SHP77 treated with DMSO at 0.1 percent for 48 hours (cell line): ENCODE results near the gene MAPK8IP3.
A peak's percentile ranks its signal among the peaks of the same experiment; 100 is the strongest.
"Not testable (repeated sequence)": the region's sequence is repeated elsewhere in the genome, so short reads cannot be mapped to it uniquely, and the experiment has no call there.

Experiments used
- DNase-seq: peaks from one replicate; lab custom pipeline; 2025; lab: John Stamatoyannopoulos, UW

Gene MAPK8IP3

GRCh38 chr16:1786242-1787055, 80.5 kb downstream of the MAPK8IP3 start:
- DNase-seq, result no peak

- no peak for DNase-seq
Measured at GRCh38 chr16:1787056-1787321, 81.0 kb downstream of the MAPK8IP3 start.

- DNase-seq, result no peak
Measured at GRCh38 chr16:1787322-1788094, 81.5 kb downstream of the MAPK8IP3 start.

- no peak for DNase-seq
Measured at GRCh38 chr16:1788095-1788707, 82.2 kb downstream of the MAPK8IP3 start.

GRCh38 chr16:1788708-1789100, 82.7 kb downstream of the MAPK8IP3 start:
- DNase-seq, result no peak

- DNase-seq, result no peak
Measured at GRCh38 chr16:1789643-1790045, 83.6 kb downstream of the MAPK8IP3 start.

- no peak for DNase-seq
Measured at GRCh38 chr16:1790261-1790610, 84.2 kb downstream of the MAPK8IP3 start.

GRCh38 chr16:1790611-1791255, 84.7 kb downstream of the MAPK8IP3 start:
- DNase-seq, result no peak

GRCh38 chr16:1791256-1791942, 85.4 kb downstream of the MAPK8IP3 start:
- DNase-seq, result no peak

GRCh38 chr16:1791943-1792812, 86.2 kb downstream of the MAPK8IP3 start:
- no peak for DNase-seq

GRCh38 chr16:1792836-1793577, 87.0 kb downstream of the MAPK8IP3 start:
- DNase-seq, result no peak

GRCh38 chr16:1793578-1794220, 87.7 kb downstream of the MAPK8IP3 start, which contains the start of gene IGFALS:
TSS of gene IGFALS (minus strand) at chr16:1793705. CDS start at chr16:1793652, 53 bp downstream.
- DNase-seq, result no peak

- DNase-seq, result peak; percentile 10
Measured at GRCh38 chr16:1794221-1794871, 88.4 kb downstream of the MAPK8IP3 start.

- DNase-seq, result no peak
Measured at GRCh38 chr16:1794908-1795666, 89.1 kb downstream of the MAPK8IP3 start.

GRCh38 chr16:1799263-1799662, 93.3 kb downstream of the MAPK8IP3 start:
- DNase-seq, result not testable (repeated sequence)

- DNase-seq, result no peak
Measured at GRCh38 chr16:1800701-1801100, 94.7 kb downstream of the MAPK8IP3 start.

- no peak for DNase-seq
Measured at GRCh38 chr16:1807626-1808025, 101.6 kb downstream of the MAPK8IP3 start.

GRCh38 chr16:1808691-1809090, 102.7 kb downstream of the MAPK8IP3 start:
- DNase-seq, result no peak
